ENCODE data around the gene MYLK4. TPM values are rescaled to one million over a fixed set of nuclear protein-coding genes. Genes with fewer than 3 reads are reported as not detected.

Gene MYLK4
- total and polyA plus RNA-seq, 4 donors = 0.07 to 0.65 (median 0.39) TPM

DNA sequence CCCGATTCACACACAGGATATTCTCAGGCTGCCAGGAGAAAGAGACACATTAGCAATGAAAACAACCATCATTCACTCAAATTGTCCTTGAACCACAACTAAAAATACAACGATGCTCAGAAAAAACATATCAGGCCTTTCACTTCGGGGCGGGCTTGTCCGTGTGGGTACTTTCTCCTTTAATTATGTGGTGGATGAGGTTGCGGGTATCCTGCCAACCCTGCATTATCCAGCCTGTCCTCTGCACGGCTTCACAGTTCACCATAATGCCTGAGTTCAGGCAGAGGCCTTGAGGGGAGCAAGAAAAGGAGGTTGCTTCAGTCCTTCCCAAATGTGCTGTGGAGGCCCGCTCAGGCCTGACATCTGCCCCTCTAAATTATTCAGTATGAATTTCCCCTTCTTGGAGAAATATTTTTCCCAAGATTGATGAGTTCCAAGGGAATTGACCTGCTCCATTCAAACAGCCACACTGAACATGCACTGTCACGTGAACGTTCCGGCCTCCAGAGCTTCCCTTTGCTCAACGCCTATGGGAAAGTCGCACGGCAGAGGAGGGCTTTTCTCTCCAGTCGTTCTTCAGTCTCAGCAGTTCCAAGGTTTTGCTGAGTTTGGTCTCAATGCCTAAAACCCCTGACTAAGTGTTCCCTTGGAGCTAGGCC, 70.3 kb downstream of the MYLK4 start (continued):
- TF ChIP-seq, protein P1, sequence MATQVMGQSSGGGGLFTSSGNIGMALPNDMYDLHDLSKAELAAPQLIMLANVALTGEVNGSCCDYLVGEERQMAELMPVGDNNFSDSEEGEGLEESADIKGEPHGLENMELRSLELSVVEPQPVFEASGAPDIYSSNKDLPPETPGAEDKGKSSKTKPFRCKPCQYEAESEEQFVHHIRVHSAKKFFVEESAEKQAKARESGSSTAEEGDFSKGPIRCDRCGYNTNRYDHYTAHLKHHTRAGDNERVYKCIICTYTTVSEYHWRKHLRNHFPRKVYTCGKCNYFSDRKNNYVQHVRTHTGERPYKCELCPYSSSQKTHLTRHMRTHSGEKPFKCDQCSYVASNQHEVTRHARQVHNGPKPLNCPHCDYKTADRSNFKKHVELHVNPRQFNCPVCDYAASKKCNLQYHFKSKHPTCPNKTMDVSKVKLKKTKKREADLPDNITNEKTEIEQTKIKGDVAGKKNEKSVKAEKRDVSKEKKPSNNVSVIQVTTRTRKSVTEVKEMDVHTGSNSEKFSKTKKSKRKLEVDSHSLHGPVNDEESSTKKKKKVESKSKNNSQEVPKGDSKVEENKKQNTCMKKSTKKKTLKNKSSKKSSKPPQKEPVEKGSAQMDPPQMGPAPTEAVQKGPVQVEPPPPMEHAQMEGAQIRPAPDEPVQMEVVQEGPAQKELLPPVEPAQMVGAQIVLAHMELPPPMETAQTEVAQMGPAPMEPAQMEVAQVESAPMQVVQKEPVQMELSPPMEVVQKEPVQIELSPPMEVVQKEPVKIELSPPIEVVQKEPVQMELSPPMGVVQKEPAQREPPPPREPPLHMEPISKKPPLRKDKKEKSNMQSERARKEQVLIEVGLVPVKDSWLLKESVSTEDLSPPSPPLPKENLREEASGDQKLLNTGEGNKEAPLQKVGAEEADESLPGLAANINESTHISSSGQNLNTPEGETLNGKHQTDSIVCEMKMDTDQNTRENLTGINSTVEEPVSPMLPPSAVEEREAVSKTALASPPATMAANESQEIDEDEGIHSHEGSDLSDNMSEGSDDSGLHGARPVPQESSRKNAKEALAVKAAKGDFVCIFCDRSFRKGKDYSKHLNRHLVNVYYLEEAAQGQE (IDR thresholded peaks at IDR 0.05) = no peak
- TF ChIP-seq TAF1 (conservative IDR thresholded peaks at IDR 0.05) = no peak
- no peak for TF ChIP-seq JUND (IDR thresholded peaks at IDR 0.05)

DNA sequence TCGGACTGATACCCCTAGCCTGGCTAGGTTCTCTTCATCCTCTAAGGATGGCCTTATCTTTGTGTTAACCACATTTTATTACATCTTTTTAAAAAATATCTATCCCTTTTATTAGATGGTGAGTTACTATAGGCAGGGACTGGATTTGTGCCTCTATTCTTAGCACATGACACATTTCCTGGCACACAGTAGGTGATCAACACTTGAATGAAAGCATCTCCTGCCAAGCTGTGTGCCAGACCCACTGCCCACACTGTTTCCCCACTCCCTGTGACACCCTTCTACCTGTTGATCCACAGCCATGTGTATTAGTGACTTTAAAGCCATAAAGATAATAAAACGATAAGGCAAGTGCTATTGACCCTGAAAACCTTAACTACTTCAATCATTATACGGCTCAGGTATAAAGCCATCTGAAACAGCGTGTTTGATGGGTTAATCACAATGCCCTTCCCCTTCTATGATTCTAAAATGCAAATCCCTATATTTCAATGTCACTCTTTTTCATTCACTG, 73.6 kb downstream of the MYLK4 start:
- no peak overlapping the region for H3K9ac ChIP-seq (ENCODE audit: low read depth in 1 of 2, low read length in 2 of 2)
- no peak for DNase-seq (ENCODE audit: low spot score)
- no peaks in the 10 kb centered on the region for H3K36me3 ChIP-seq (ENCODE audit: control insufficient read depth in 4 of 4, insufficient read depth in 3 of 4, low read depth in 1 of 4, low read length in 3 of 4)
- TF ChIP-seq, protein P2, sequence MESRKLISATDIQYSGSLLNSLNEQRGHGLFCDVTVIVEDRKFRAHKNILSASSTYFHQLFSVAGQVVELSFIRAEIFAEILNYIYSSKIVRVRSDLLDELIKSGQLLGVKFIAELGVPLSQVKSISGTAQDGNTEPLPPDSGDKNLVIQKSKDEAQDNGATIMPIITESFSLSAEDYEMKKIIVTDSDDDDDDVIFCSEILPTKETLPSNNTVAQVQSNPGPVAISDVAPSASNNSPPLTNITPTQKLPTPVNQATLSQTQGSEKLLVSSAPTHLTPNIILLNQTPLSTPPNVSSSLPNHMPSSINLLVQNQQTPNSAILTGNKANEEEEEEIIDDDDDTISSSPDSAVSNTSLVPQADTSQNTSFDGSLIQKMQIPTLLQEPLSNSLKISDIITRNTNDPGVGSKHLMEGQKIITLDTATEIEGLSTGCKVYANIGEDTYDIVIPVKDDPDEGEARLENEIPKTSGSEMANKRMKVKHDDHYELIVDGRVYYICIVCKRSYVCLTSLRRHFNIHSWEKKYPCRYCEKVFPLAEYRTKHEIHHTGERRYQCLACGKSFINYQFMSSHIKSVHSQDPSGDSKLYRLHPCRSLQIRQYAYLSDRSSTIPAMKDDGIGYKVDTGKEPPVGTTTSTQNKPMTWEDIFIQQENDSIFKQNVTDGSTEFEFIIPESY (IDR thresholded peaks at IDR 0.05) = no peak
- TF ChIP-seq EGR1 (IDR thresholded peaks at IDR 0.05; ENCODE audit: low read depth in 2 of 2) = no peak
- TF ChIP-seq, protein P3, sequence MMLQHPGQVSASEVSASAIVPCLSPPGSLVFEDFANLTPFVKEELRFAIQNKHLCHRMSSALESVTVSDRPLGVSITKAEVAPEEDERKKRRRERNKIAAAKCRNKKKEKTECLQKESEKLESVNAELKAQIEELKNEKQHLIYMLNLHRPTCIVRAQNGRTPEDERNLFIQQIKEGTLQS (IDR thresholded peaks at IDR 0.05) = no peak
- no peak for TF ChIP-seq SP1 (IDR thresholded peaks at IDR 0.05)
- TF ChIP-seq TAF1 (conservative IDR thresholded peaks at IDR 0.05) = no peak
- TF ChIP-seq HNF4G (IDR thresholded peaks at IDR 0.05) = no peak
- TF ChIP-seq, protein P4, sequence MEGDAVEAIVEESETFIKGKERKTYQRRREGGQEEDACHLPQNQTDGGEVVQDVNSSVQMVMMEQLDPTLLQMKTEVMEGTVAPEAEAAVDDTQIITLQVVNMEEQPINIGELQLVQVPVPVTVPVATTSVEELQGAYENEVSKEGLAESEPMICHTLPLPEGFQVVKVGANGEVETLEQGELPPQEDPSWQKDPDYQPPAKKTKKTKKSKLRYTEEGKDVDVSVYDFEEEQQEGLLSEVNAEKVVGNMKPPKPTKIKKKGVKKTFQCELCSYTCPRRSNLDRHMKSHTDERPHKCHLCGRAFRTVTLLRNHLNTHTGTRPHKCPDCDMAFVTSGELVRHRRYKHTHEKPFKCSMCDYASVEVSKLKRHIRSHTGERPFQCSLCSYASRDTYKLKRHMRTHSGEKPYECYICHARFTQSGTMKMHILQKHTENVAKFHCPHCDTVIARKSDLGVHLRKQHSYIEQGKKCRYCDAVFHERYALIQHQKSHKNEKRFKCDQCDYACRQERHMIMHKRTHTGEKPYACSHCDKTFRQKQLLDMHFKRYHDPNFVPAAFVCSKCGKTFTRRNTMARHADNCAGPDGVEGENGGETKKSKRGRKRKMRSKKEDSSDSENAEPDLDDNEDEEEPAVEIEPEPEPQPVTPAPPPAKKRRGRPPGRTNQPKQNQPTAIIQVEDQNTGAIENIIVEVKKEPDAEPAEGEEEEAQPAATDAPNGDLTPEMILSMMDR (IDR thresholded peaks at IDR 0.05; ENCODE audit: low read depth, low read length, missing input control) = no peak
- TF ChIP-seq YY1 (IDR thresholded peaks at IDR 0.05) = no peak
- TF ChIP-seq GABPA (IDR thresholded peaks at IDR 0.05 in 1 of 2, conservative IDR thresholded peaks at IDR 0.05 in 1 of 2) = no peak
- TF ChIP-seq, protein P5, sequence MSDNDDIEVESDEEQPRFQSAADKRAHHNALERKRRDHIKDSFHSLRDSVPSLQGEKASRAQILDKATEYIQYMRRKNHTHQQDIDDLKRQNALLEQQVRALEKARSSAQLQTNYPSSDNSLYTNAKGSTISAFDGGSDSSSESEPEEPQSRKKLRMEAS (IDR thresholded peaks at IDR 0.05) = no peak
- no peak for TF ChIP-seq HNF4A (conservative IDR thresholded peaks at IDR 0.05)
- TF ChIP-seq, protein P1 (IDR thresholded peaks at IDR 0.05) = no peak
- H3K27ac ChIP-seq (ENCODE audit: low read depth in 1 of 2, low read length in 2 of 2) = no peak overlapping the region
- H3K27me3 ChIP-seq (ENCODE audit: control insufficient read depth in 4 of 4, insufficient read depth in 4 of 4, low read length in 3 of 4) = no peaks in the 10 kb centered on the region
- no peaks in the 10 kb centered on the region for H3K4me1 ChIP-seq (ENCODE audit: control insufficient read depth in 4 of 4, insufficient read depth in 4 of 4, low read length in 3 of 4)
- no peak overlapping the region for H3K4me3 ChIP-seq (ENCODE audit: low read depth in 1 of 3, low read length in 3 of 3)
- H3K9me3 ChIP-seq (ENCODE audit: control insufficient read depth in 4 of 4, low read length in 3 of 4) = no peaks in the 10 kb centered on the region
- 81% methylated on average over 4 of the region's 4 CpGs for WGBS
